NCI-H524 treated with DMSO at 0.1 percent for 48 hours (cell line): ENCODE results near the gene NUB1.

Experiments used
- DNase-seq: peaks from one replicate; lab custom pipeline; 2025; lab: John Stamatoyannopoulos, UW

Gene NUB1

GRCh38 chr7:151314401-151314800, 27.2 kb upstream of the NUB1 start:
- DNase-seq: no peak

- no peak for DNase-seq
These were observed 26.5 kb upstream of the NUB1 start for GRCh38 chr7:151315038-151315655.

- no peak for DNase-seq
These were observed 24.7 kb upstream of the NUB1 start for GRCh38 chr7:151316896-151317295.

DNA sequence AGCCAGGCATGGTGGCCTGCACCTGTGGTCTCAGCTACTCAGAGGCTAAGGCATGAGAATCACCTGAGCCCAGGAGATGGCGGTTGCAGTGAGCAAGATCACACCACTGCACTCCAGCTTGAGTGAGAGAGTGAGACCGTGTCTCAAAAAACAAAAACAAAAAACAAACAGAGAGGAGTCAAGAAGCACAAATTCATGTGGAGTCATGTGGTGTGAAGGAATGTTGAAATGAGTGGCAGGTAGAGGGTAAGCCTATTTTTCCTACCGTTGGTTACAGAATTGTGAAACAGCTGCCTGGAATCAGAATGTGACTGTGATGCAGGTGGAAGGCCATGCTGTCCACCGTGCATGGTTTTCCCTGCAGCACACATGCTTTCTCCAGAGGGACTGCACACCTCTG, 23.7 kb upstream of the NUB1 start:
- no peak for DNase-seq

GRCh38 chr7:151319189-151319588, 22.4 kb upstream of the NUB1 start:
- DNase-seq: no peak

GRCh38 chr7:151320263-151320845, 21.3 kb upstream of the NUB1 start:
- no peak for DNase-seq

GRCh38 chr7:151321341-151321740, 20.3 kb upstream of the NUB1 start:
- no peak for DNase-seq

GRCh38 chr7:151322906-151323305, 18.7 kb upstream of the NUB1 start:
- DNase-seq: no peak

DNA sequence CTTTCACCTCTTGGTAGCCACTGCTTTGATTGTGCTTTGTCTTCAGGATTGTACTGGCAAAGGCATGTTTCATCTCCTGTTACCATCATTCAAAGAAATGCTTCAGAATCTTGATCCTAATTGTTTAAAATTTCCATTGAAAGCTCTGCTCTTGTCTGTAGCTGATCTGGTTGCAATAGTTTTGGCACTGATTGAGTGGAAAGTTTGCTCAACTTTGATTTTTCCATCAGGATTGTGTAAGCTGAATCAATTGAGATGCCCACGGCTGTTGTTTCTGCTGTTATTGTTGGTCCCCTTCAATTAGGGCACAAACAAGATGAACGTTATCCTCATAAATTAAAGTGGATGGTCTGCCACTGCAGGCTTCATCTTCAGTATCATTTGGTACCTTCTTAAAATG, 14.6 kb upstream of the NUB1 start:
- no peak for DNase-seq

DNA sequence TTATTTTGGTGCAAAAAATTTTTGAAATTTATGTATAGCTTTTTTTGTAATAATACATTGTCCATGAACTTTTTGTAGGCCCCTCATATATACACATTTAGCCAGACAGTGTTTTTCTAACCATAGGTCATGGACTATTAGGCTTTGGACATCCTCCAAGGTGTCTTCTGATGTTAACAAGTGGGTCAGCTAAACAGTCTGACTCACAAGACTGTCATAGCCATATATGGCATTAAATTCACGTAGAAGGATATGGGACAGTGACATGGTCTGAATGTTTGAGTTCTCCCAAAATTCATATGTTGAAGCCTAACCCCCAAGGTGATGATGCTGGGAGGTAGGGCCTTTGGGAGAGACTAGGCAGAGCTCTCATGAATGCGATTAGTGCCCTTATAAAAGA, 14.0 kb upstream of the NUB1 start:
- DNase-seq: no peak

DNA sequence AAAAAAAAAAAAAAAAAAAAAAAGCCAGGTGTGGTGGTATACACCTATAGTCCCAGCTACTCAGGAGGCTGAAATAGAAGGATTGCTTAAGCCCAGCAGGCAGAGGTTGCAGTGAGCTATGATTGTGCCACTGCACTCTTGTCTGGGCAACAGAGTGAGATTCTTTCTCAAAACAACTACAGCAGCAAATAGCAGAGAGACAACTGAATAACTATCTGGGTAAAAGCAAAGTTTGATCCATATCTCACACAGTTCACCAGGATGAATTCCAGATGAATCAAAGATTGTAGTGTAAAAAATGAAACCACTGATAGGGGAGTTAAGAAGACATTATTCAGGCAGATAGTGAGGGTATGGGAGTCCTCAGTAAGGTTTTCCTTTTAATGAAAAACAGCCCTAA, 11.4 kb upstream of the NUB1 start:
- DNase-seq: no peak

DNA sequence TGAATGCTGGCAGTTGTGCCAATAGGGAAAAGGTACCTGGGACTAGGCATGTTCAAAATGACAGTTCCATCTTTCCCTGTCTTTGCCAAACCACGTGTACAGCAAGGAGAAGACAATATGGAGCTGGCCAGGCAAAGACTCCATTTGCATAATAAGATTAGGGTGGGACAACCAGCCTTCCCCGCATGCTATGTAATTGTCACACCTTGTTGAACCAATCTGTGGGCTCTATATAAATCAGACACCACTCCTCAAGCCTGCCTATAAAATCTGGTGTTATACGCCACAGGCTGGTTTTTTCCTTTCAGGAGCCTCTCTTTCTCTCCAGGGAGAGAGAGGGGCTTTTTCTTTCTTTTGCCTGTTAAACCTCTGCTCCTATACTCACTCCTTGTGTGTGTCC, 11.0 kb upstream of the NUB1 start:
- DNase-seq: no peak

GRCh38 chr7:151334628-151335027, 7.0 kb upstream of the NUB1 start:
- DNase-seq: no peak

DNA sequence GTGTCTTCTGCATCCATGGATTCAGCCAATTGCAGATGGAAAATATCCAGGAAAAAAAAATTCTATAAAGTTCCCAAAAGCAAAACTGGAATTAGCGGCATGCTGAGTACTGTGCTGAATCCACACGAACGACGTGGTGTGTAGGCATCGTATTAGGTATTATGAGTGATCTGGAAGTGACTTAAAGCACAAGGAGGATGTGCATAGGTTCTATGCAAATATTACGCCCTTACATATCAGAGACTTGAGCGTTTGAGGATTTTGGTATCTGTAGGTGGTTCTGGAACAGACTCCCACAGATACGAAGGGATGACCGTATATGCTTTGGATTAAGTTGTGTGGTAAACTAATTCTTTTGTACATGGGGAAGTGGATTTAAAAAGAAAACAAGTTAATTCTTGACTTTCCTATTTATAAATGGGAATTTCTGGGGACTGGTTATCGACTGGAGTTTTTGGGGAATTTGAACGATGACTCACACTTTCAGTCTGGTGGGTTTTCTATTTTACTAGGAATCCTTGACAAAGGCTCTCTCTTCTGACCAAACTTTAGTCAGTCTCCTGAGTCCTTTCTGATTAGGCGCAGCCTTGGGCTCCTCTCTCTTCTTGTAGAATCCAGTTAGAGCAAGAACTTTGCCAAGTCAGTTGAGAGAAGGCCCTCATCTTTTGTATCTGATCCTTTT, 5.4 kb upstream of the NUB1 start:
- DNase-seq: no peak

- DNase-seq: no peak
These were observed 4.3 kb upstream of the NUB1 start for GRCh38 chr7:151337346-151337745.

DNA sequence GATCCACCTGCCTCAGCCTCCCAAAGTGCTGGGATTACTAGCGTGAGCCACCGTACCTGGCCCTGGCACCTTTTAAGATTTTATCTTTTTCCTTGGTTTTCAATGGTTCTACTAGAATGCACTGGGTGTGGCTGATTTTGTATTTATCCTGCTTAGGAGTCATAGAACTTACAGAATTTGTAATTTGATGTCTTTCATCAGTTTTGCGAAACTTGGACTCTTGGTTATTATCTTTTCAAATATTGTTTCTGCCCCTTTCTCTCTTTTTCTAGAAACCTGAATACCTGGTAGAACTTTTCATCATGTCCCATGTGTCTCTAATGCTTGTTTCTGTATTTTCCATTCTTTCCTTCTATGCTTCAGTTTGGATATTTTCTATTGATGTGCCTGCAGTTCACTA, 2.8 kb upstream of the NUB1 start:
- DNase-seq: no peak

GRCh38 chr7:151339651-151340382, 1.8 kb upstream of the NUB1 start:
- no peak for DNase-seq

- DNase-seq: no peak
These were observed 737 bp upstream of the NUB1 start for GRCh38 chr7:151340794-151341356.

GRCh38 chr7:151342102-151342646, 562 bp downstream of the NUB1 start:
- DNase-seq: no peak

DNA sequence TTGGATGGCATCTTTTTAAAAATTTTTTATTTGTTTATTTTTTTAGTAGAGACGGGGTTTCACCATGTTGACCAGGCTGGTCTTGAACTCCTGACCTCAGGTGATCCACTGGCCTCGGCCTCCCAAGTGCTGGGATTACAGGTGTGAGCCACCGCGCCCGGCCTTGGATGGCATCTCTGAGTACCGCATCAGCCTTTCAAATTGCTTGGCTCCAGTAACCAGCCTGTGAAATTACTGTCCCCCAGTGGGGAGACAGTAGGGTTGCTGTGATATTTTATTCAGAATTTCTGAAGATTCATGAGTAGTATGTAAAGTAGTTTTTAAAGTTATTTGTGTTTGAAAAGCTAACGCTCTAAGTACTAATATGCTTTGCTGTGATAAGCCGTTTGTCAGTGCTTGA, 1.2 kb downstream of the NUB1 start:
- DNase-seq: no peak

DNA sequence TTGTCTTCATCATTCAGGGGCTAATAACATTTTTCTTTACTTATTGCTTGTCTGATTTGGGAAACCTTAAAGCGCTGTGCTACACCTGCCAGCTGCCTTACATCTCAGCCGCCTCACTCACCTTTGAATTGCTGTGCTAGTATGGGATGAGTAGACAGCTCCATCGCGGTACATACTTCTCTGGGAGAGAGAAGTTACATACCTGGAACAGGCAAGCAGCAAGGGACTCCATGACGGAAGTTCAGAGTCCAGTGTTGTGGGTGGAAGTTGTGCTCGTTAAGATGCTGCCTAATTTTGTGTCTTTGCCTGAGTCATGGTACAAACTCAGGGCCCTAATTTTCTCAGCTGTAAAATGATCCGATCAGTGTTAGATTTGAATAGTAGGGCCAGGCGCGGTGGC, 1.9 kb downstream of the NUB1 start:
- DNase-seq: no peak
